GM19239 (cell line): Measurements from ENCODE around the gene RFXAP.
A peak's percentile ranks its signal among the peaks of the same experiment; 100 is the strongest.
"Not testable (repeated sequence)": the region's sequence is repeated elsewhere in the genome, so short reads cannot be mapped to it uniquely, and the experiment has no call there.

Source experiments
- DNase-seq: peaks from one replicate; pipeline ENCODE4 v3.0.0; 2011; ENCODE audit warnings: low spot score; ENCODE audit not compliant: insufficient read length
- FAIRE-seq: peaks from 2 replicates; lab custom pipeline; 2011; peaks lifted over from hg19 to GRCh38; lab: Jason Lieb, UNC

RFXAP gene

DNA sequence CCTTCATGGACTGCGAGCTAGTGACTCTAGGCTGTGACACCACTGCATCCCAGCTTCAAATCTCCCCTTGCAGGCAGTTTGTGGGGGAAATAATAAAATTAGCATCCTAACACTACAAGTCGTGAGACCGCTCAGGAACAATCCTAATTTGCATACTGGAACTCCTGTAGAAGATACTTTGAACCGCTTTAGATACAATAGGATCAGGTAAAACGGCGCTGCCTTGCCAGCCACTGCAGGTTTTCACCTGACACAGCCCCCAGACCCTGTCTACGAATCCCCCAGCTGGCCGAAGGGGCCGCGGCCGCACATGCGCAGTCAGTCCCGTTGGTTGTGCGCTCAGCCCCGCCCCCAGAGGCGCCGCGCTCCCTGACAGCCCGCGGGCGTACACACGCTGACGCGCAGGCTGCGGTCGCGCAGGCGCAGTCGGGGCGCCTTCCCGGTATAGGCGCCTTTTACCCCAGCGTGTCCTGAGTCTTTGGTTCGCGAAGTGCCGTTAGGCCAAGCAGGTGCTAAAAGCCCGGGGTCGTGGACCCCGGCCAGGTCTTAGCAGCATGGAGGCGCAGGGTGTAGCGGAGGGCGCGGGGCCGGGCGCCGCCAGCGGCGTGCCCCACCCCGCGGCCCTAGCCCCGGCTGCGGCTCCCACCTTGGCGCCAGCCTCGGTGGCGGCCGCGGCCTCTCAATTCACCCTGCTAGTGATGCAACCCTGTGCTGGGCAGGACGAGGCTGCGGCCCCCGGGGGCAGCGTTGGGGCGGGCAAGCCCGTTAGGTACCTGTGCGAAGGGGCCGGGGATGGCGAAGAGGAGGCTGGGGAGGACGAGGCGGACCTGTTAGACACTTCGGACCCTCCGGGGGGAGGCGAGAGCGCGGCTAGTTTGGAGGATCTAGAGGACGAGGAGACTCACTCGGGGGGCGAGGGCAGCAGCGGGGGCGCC, at the start of gene RFXAP:
RFXAP (plus strand) TSS at position 419 of the 935 bp plus-strand sequence; CDS start at position 555, 136 bp downstream.
- peak; percentile 85 for DNase-seq
- peak; percentile 95 for FAIRE-seq

- DNase-seq, result no peak
Observed at GRCh38 chr13:36769545-36769944, 49.5 kb upstream of the RFXAP start.

GRCh38 chr13:36770741-36771140, 48.3 kb upstream of the RFXAP start:
- DNase-seq (no peak), FAIRE-seq (no peak)

More at GRCh38 chr13:36769545-36769944, 49.5 kb upstream of the RFXAP start:
- no peak for FAIRE-seq

DNA sequence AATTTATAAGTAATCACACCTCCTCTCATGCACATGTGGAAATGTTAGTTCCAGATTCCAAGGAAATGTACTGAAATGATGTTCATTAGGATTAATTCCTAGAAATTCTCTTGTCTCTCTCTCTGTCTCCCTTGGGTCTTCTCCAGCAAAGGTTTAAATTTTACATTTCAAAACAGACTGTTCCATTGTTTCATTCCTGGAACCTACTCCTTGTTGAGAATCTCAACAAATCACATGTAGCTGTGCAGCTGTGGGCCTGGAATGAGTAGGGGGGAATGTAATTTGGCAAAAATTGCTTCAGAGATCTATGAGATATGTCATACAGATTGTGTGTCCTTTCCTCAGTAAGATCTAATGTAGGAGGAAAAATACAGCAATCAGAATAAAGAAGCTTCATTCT, 46.2 kb upstream of the RFXAP start:
- no peak for FAIRE-seq

DNA sequence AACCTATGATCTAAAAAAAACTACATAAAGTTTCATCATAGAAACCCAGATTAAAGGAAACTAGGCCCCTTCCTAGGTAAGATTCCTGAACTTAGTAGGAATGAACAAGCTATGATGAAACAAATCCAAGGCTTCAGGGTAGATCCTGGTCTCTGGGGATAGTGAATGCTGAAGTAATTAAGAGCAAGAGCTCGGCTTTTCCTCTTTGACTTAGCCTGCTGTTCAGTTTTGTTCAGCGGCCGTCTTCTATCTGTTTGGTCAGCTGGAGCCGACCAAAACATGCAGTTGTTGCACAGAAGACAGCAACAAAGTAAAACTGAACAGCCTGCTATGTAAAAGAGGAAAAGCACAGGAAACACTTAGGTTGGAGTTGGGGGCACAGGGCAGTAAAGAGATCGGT, 44.1 kb upstream of the RFXAP start:
- FAIRE-seq (no peak), DNase-seq (no peak)

More for the DNA sequence above, 46.2 kb upstream of the RFXAP start:
- DNase-seq, result no peak

DNA sequence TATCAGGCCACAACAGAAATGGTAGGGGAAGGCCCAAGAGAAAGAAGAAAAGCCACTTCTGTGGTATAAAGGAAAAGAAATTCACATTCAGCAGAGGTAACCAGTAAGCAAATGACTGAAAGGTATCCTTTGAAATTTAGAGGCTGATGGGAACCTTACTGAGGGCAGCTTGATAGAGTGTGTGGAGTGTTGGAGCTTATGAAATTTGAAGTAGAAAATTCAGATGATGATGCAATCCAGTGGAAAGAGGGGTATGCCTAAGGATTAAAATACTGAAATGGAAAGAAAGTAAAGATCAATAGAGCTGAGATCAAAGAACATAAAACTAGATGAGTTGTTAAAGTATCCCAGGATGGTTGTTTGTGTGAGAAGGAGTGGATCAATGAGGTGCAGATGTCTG, 42.8 kb upstream of the RFXAP start:
- FAIRE-seq (no peak), DNase-seq (no peak)

DNA sequence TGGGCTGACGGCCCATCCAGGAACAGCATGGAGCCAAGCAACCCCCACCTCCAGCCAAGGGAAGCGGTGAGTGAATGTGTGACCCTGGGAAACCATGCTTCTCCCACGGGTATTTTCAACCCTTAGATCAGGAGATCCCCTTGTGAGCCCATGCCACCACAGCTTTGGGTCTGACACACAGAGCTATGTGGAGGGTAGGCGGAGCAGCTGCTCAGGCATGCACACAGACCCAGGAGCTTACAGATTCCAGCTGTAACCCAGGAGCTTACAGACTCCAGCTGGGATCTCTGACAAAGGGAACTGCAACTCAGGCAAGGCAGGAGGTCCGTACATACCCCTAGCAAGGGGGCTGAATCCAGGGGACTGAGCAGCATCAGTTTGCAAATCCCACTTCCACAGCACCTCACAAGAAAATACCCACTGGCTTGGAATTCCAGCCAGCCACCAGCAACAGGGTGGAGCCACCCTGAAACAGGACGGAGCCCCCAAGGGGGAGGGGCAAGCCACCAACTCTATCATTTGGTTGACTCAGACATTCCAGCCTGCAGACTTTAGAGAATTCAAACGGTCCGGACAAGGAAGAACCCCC, 40.8 kb upstream of the RFXAP start:
- FAIRE-seq (no peak), DNase-seq (no peak)

GRCh38 chr13:36783890-36784289, 35.1 kb upstream of the RFXAP start:
- FAIRE-seq (no peak), DNase-seq (no peak)

DNA sequence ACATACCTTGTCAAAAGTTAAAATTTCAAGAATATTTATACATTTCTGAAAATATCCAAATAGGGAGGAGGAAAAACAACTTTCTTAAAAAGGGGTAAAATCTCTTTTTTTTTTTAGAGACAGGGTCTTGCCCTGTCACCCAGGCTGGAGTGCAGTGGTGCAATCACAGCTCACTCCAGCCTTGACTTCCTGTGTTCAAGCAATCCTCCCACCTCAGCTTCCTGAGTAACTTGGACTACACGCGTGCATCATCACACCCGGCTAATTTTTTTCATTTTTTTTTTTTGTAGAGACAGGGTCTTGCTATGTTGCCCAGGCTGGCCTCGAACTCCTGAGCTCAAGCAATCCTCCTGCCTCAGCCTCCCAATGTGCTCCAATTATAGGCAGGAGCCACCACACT, 32.8 kb upstream of the RFXAP start:
- DNase-seq, FAIRE-seq: not testable (repeated sequence)

- DNase-seq, result no peak
- no peak for FAIRE-seq
Observed at GRCh38 chr13:36787181-36787580, 31.8 kb upstream of the RFXAP start.

DNA sequence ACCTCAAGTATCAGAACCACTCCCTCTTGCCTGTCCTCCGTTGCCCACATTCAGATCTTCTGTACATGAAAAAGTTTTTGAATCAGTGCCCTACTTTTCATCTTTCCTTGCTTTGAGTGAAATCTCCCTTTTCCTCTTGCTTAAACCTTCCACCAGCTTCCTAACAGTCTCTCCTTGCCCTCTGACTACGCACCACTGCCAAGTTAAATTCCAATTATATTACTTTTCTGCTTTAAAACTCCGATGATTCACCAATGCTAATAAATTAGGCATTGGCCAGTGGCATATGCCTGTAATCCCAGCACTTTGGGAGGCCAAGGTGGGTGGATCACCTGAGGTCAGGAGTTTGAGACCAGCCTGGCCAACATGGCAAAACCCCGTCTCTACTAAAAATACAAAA, 30.7 kb upstream of the RFXAP start:
- FAIRE-seq (no peak), DNase-seq (no peak)

DNA sequence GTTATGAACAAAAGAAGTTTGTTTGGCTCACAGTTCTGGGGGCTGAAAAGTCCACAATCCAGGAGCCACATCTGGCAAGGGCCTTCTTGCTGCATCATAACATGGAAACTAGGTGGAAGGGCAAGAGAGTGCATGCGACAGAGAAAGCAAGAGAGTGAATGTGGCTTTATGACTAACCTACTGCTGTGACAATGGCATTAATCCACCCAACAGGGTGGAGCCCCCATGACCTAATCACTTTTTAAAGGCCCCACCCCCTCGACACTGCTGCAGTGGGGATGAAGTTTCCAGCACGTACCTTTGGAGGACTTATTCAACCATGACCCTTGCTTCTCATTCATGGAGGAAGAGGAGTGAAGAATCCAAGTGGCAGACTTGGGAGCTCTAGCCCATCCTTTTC, 30.0 kb upstream of the RFXAP start:
- DNase-seq, result no peak
- FAIRE-seq, result no peak

DNA sequence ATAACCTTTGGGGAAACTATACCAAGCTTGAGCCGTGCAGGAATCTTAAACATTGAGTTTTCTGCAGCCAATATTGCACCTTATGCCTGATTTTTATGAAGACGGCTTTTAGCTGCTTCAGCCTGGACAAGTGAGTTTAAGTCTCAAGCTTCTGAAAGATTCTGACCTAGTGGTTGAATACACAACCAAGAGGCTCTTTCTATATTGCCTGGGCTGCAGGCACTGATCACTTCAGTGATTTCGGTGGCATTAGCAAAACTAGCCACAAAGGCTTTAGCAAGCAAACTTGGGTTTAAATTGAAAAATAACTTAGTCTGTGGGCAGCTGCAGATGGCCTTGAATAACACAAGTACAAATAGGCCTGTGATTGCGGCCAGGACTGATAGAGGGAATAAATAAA, 29.3 kb upstream of the RFXAP start:
- DNase-seq (no peak), FAIRE-seq (no peak)

- no peak for DNase-seq
- FAIRE-seq, result no peak
Observed at GRCh38 chr13:36794706-36795105, 24.3 kb upstream of the RFXAP start.

- no peak for DNase-seq
- FAIRE-seq, result no peak
Observed at GRCh38 chr13:36795463-36795862, 23.6 kb upstream of the RFXAP start.

- DNase-seq (no peak), FAIRE-seq (no peak)
Observed at GRCh38 chr13:36796052-36796451, 23.0 kb upstream of the RFXAP start.

GRCh38 chr13:36801035-36801434, 18.0 kb upstream of the RFXAP start:
- FAIRE-seq (no peak), DNase-seq (no peak)

DNA sequence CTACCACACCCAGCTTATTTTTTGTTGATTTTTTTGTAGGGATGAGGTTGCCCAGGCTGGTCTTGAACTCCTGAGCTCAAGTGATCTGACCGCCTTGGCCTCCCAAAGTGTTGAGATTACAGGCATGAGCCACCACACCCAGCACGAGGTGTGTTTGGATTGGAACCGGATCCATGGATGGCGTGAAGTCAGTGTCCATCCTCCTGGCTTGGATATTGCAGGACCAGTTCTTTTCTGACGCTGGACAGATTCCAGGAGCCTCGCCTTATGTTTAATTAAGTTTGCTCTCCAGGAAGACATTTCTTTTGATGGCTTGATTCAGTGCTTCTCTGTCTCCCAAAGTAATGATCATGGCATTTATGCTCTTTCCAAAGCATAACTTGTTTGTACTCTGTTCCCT, 14.4 kb upstream of the RFXAP start:
- DNase-seq (no peak), FAIRE-seq (no peak)

GRCh38 chr13:36806102-36806501, 12.9 kb upstream of the RFXAP start:
- no peak for DNase-seq
- no peak for FAIRE-seq

DNA sequence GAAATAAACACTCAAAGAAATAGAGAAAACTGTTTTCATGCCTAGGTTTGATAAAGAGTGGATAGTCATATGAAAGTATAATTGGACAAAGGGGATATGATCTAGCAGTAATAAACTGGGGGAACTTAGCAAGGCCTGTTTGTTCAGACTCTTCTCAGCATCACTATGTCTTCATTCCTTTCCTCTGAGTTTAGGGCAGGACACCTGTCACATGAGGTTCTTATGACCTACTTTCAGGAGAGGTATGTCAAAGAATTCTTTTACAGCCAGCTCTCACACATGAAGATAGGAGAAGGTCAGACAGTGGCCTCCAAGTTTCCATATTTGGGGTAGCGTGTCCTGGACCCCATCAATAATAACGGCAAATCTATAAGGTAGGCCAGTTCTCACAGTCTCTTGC, 11.4 kb upstream of the RFXAP start:
- DNase-seq, result no peak

GRCh38 chr13:36813225-36813624, 5.8 kb upstream of the RFXAP start:
- no peak for FAIRE-seq
- no peak for DNase-seq

More for the DNA sequence above, 11.4 kb upstream of the RFXAP start:
- no peak for FAIRE-seq

DNA sequence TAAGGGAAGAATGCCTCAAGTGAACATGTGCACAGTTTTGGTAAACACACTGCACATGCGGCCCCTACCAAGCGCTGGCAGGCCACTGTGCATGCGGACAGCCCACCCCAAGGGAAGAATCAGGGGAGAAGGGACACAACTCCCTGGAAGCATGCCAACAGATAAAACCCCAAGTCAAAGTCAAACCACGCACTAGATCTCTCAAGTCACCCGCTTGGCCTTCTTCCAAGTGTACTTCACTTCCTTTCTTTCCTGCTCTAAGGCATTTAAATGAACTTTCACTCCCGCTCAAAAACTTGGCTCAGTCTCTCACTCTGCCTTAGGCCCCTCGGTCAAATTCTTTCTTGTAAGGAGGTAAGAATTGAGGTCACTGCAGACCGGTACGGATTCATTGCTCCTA, 4.6 kb upstream of the RFXAP start:
- FAIRE-seq (no peak), DNase-seq (no peak)
